HG02678 (cell line): ENCODE results near the gene PEX19.

Experiments used
- ATAC-seq: cut with Tn5 transposase; IDR thresholded peaks from one replicate; pipeline ENCODE4 v1.9.1; 2021; ENCODE audit warnings: mild to moderate bottlenecking, moderate library complexity; ENCODE audit not compliant: unreplicated experiment

The PEX19 gene

GRCh38 chr1:160277987-160278386 is 6.9 kb downstream of the PEX19 start:
- ATAC-seq = no peak

- ATAC-seq = no peak
These were observed 7.6 kb downstream of the PEX19 start for GRCh38 chr1:160277330-160277729.

- ATAC-seq = no peak
These were observed 13.9 kb downstream of the PEX19 start for GRCh38 chr1:160271025-160271424.

GRCh38 chr1:160267284-160267991 is 17.5 kb downstream of the PEX19 start:
- no peak for ATAC-seq

- no peak for ATAC-seq
These were observed 20.1 kb downstream of the PEX19 start for GRCh38 chr1:160264795-160265307.

- peak; percentile 86 for ATAC-seq
These were observed 22.8 kb downstream of the PEX19 start, which contains the start of gene DCAF8 for GRCh38 chr1:160261893-160262794. Gene DCAF8, minus strand, starts transcription at chr1:160262549. Its CDS starts 18,541 bp downstream, at chr1:160244008.

- ATAC-seq = no peak
These were observed 23.4 kb downstream of the PEX19 start for GRCh38 chr1:160261556-160261892.

GRCh38 chr1:160260406-160261382 is 24.2 kb downstream of the PEX19 start:
- ATAC-seq = no peak

GRCh38 chr1:160258177-160258798 is 26.6 kb downstream of the PEX19 start:
- no peak for ATAC-seq

- no peak for ATAC-seq
These were observed 27.4 kb downstream of the PEX19 start for GRCh38 chr1:160257411-160258015.

GRCh38 chr1:160256396-160257046 is 28.4 kb downstream of the PEX19 start:
- no peak for ATAC-seq

GRCh38 chr1:160255781-160256300 is 29.1 kb downstream of the PEX19 start:
- no peak for ATAC-seq

- peak; percentile 82 for ATAC-seq
These were observed 33.0 kb downstream of the PEX19 start for GRCh38 chr1:160251687-160252526.

GRCh38 chr1:160251011-160251410 is 33.9 kb downstream of the PEX19 start:
- no peak for ATAC-seq

GRCh38 chr1:160247053-160247452 is 37.9 kb downstream of the PEX19 start:
- no peak for ATAC-seq

- ATAC-seq = no peak
These were observed 39.5 kb downstream of the PEX19 start for GRCh38 chr1:160245434-160245833.

GRCh38 chr1:160244209-160244608 is 40.7 kb downstream of the PEX19 start:
- no peak for ATAC-seq

- no peak for ATAC-seq
These were observed 41.2 kb downstream of the PEX19 start for GRCh38 chr1:160243767-160244166.
